NT2/D1 (cell line): ENCODE measurements around the gene C10orf67.

ENCODE experiments used
- DNase-seq: peaks from one replicate; pipeline ENCODE4 v3.0.0-alpha.2; 2011; ENCODE audit warnings: low read depth, low spot score
- H3K27me3 ChIP-seq: 2 replicates; pipeline ENCODE4 v1.6.0; 2011; ENCODE audit warnings: mild to moderate bottlenecking; ENCODE audit not compliant: insufficient read length, insufficient read depth
- H3K36me3 ChIP-seq: 2 replicates; pipeline ENCODE4 v1.6.1; 2011; ENCODE audit warnings: mild to moderate bottlenecking, low read length, mixed read lengths; ENCODE audit not compliant: insufficient read depth, insufficient read length
- H3K4me1 ChIP-seq: 2 replicates; pipeline ENCODE4 v1.5.1; 2011; ENCODE audit not compliant: insufficient read depth, insufficient read length
- H3K4me3 ChIP-seq: 2 replicates; pipeline ENCODE4 v1.5.1; 2011; ENCODE audit warnings: low read depth; ENCODE audit not compliant: insufficient read length
- H3K9ac ChIP-seq: 2 replicates; pipeline ENCODE4 v1.6.0; 2011; ENCODE audit warnings: low read depth; ENCODE audit not compliant: insufficient read length
- H3K9me3 ChIP-seq: 2 replicates; pipeline ENCODE4 v1.5.1; 2011; ENCODE audit warnings: mild to moderate bottlenecking, low read length; ENCODE audit not compliant: insufficient read depth
- SUZ12 ChIP-seq: IDR thresholded peaks from 2 replicates; pipeline ENCODE4 v1.6.1; 2011; ENCODE audit not compliant: insufficient read length, insufficient read depth; ENCODE audit errors: extremely low read depth
- YY1 ChIP-seq: IDR thresholded peaks from 2 replicates; pipeline ENCODE4 v1.6.1; 2011; ENCODE audit not compliant: insufficient read length, insufficient read depth
- ZNF274 ChIP-seq: IDR thresholded peaks from 2 replicates; pipeline ENCODE4 v1.6.1; 2011; ENCODE audit warnings: mild to moderate bottlenecking, low read depth, low read length

Gene C10orf67

DNA sequence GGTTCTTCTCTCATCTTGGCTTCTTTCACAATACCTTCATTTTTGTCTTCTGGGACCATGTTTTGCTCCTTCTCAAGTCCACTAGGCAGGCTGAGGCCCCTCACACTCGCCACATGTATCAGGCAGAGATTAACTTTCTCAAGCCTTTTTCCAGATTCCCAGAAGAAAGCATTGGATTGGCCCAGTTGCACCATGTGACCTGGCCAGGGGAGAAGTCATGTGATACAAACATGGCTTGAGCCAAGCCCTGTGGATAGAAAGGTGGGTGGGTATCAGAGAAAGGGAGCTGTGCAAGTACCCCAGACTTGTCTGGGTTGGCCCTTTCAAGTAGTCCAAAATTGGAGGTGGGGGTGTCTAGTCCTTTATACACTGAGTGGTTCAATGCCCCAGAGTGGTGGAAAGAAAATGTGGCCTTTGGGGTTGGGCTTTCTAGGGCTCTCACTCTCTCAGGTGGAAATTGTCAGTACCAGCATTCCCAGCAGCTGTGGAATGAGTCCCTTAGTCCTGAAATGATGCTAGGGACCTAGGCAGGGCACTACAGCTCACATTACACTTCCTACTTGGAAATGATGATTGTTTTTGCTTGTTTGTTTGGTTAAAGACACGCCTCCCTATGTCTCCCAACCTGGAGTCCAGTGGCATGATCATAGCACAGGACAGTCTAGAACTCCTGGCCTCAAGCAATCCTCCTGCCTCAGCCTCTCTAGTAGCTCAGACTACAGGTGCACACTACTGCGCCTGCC lies 36.9 kb upstream of the C10orf67 start:
- no peak for DNase-seq
- Histone ChIP-seq H3K4me3 (no peak overlapping the region), H3K9ac (no peak overlapping the region), H3K4me1 (no peaks in the 10 kb centered on the region), H3K9me3 (no peaks in the 10 kb centered on the region), H3K27me3 (no peaks in the 10 kb centered on the region), H3K36me3 (no peaks in the 10 kb centered on the region)
- no peak for TF ChIP-seq YY1
- TF ChIP-seq ZNF274 = no peak
- no peak for TF ChIP-seq SUZ12

DNA sequence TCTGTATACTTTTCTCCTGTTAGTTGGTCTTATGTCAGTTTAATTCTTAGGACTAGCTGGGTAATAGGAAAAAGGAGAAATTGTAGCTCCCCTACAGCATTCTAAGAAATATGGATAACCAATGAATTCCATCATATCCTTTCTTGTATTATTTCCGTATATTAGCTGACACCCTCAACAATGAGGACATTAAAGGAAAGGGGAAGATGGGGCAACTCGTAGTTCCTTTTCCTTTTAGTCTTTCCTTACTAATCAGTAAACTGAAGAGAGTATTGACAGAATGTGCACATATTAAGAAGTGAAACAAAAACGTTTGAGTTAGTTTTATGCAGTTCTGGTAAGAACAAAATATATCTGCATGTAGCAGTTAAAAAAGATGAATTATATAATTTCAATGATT lies 35.1 kb upstream of the C10orf67 start:
- DNase-seq = no peak
- TF ChIP-seq ZNF274 = no peak
- TF ChIP-seq SUZ12 = no peak
- TF ChIP-seq YY1 = no peak
- Histone ChIP-seq H3K9me3 (no peaks in the 10 kb centered on the region), H3K27me3 (no peaks in the 10 kb centered on the region), H3K9ac (no peak overlapping the region), H3K36me3 (no peaks in the 10 kb centered on the region), H3K4me3 (no peak overlapping the region), H3K4me1 (no peaks in the 10 kb centered on the region)

DNA sequence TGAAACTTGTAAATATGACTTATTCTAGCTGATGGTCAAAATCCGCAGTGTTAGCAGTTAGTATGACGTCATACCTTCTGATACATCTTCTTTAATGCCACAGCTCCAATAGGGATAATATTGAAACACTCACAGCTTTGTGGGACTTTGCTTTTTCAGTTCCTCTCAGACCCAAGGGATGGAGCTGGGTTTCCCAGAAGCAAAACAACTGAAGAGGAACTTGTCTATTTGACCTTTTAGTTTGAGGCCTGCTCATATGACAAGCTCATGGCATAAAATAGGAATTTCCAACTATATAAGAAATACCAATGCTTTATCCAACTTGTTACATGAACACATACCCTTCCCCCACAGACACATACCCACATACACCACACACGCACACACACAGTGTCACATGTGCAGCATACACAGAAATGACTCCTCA lies 31.6 kb upstream of the C10orf67 start:
- Histone ChIP-seq H3K9me3 (no peaks in the 10 kb centered on the region), H3K4me1 (no peaks in the 10 kb centered on the region), H3K9ac (no peak overlapping the region), H3K4me3 (no peak overlapping the region), H3K36me3 (no peaks in the 10 kb centered on the region), H3K27me3 (no peaks in the 10 kb centered on the region)
- no peak for DNase-seq
- TF ChIP-seq SUZ12 = no peak
- TF ChIP-seq ZNF274 = no peak
- TF ChIP-seq YY1 = no peak

DNA sequence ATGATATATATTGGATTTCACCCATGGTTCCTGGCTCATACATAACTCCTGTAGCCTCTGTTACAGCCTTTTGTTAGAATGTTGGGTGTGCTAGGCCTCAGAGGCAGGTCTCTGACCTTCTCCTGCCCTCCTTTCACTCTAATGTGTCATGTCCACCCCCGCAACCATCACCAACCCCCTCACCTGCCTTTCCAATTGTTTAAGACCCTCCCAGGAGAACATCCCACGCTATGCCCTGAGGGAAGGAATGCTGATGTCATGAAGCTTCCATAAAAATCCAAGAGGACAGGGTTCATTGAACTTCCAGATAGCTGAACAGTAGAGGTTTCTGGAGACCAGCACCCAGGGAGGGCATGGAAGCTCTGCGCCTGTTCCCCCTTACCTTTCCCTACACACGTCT lies 30.8 kb upstream of the C10orf67 start:
- no peak for DNase-seq
- no peaks in the 10 kb centered on the region for H3K36me3 ChIP-seq
- no peak overlapping the region for H3K9ac ChIP-seq
- no peak for TF ChIP-seq YY1
- TF ChIP-seq SUZ12 = no peak
- TF ChIP-seq ZNF274 = no peak
- H3K27me3 ChIP-seq = no peaks in the 10 kb centered on the region
- H3K4me1 ChIP-seq = no peaks in the 10 kb centered on the region
- no peaks in the 10 kb centered on the region for H3K9me3 ChIP-seq
- no peak overlapping the region for H3K4me3 ChIP-seq

DNA sequence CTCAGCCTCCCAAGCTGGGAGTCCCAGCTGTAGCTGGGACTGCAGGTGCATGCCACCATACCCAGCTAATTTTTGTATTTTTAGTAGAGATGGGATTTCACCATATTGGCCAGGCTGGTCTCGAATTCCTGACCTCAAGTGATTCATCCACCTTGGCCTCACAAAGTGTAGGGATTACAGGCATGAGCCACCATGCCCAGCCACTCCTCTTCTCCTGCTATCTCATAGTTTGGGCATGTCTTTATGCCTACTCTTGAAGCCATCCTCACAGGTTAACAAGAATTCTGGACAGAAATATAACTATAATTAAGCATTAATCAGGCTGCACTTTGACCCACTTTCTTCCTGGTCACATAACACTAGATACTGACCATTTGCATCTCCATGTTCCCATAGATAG lies 28.6 kb upstream of the C10orf67 start:
- TF ChIP-seq ZNF274 (no peak), YY1 (no peak), SUZ12 (no peak)
- H3K36me3 ChIP-seq = no peaks in the 10 kb centered on the region
- no peak overlapping the region for H3K9ac ChIP-seq
- H3K27me3 ChIP-seq = no peaks in the 10 kb centered on the region
- H3K4me3 ChIP-seq = no peak overlapping the region
- DNase-seq = no peak
- H3K9me3 ChIP-seq = no peaks in the 10 kb centered on the region
- no peaks in the 10 kb centered on the region for H3K4me1 ChIP-seq

DNA sequence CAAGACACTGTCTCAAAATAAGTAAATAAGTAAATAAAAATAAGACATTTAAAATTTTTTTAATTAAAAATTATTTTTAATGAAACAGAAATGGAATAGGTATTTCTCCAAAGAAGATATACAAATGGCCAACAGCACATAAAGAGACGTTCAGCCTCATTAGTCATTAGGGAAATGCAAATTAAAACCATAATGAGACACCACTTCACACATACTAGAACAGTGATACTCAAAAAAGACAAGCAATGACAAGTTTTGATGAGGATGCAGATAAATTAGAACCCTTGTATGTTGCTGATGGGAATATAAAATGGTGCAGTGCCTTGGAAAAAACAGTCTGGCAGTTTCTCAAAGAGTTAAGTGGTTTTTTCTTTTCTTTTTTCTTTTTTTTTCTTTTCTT lies 26.5 kb upstream of the C10orf67 start:
- no peaks in the 10 kb centered on the region for H3K36me3 ChIP-seq
- no peaks in the 10 kb centered on the region for H3K9me3 ChIP-seq
- no peak overlapping the region for H3K9ac ChIP-seq
- H3K4me1 ChIP-seq = no peaks in the 10 kb centered on the region
- H3K4me3 ChIP-seq = no peak overlapping the region
- no peaks in the 10 kb centered on the region for H3K27me3 ChIP-seq
- no peak for DNase-seq
- TF ChIP-seq ZNF274 (no peak), YY1 (no peak), SUZ12 (no peak)

DNA sequence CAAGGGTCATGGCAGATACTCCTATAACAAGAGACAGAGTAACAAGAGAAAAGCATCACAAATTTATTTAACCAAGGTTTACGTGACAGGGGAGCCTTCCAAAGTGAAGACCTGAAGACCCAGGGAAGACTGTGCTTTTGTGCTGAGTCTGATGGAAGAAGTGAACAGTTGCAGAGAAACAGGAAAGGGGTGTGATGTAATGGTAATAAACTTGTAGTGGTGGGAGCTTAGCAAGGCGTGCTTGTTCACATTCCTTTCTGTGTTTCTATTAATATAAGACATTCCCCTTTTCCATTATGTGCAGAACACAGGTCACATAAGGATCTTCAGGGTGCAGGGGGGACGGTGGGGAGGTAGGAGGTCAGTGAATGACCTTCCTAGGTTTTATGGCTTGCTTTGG lies 25.5 kb upstream of the C10orf67 start:
- TF ChIP-seq SUZ12 (no peak), ZNF274 (no peak), YY1 (no peak)
- Histone ChIP-seq H3K9ac (no peak overlapping the region), H3K9me3 (no peaks in the 10 kb centered on the region), H3K4me1 (no peaks in the 10 kb centered on the region), H3K27me3 (no peaks in the 10 kb centered on the region), H3K4me3 (no peak overlapping the region), H3K36me3 (no peaks in the 10 kb centered on the region)
- no peak for DNase-seq
